CD14-positive monocyte (primary cell): ENCODE data around the gene SLC7A8. TPM values are rescaled to one million over a fixed set of nuclear protein-coding genes. Genes with fewer than 3 reads are reported as not detected.

ENCODE experiments used
- DNase-seq, 3 donors: peaks; one replicate each; pipeline ENCODE4 v3.0.0-alpha.2; 2011 to 2022
- H2AFZ ChIP-seq: 2 replicates; pipeline ENCODE4 v1.6.0; 2012; ENCODE audit warnings: mild to moderate bottlenecking, low read depth, low read length, inconsistent platforms; ENCODE audit not compliant: insufficient read depth, poor library complexity, severe bottlenecking
- H3K27ac ChIP-seq, 2 donors: 1 replicate in 1 of 2; 2 replicates in 1 of 2; pipeline ENCODE4 v1.5.1; 2012 to 2013; ENCODE audit warnings: low read length in 2 of 2, control low read depth in 1 of 2, inconsistent platforms in 1 of 2, low read depth in 1 of 2, mild to moderate bottlenecking in 1 of 2
- H3K27me3 ChIP-seq, 2 donors: one replicate each; pipeline versions ENCODE4 v1.6.0 to v1.6.1; 2011 to 2013; ENCODE audit warnings: low read length in 2 of 2; ENCODE audit not compliant: control insufficient read depth in 2 of 2, insufficient read depth in 2 of 2
- H3K36me3 ChIP-seq, 2 donors: replicated peaks in 1 of 2; 1 replicate in 1 of 2; 2 replicates in 1 of 2; pipeline versions ENCODE4 v1.5.1 to v1.6.1; 2012 to 2013; ENCODE audit warnings: low read length in 2 of 2, control low read depth in 1 of 2, inconsistent platforms in 1 of 2, mild to moderate bottlenecking in 1 of 2; ENCODE audit not compliant: insufficient read depth in 2 of 2, control insufficient read depth in 1 of 2
- H3K4me1 ChIP-seq, 2 donors: 1 replicate in 1 of 2; 2 replicates in 1 of 2; pipeline versions ENCODE4 v1.5.1 to v1.6.1; 2012 to 2013; ENCODE audit warnings: low read length in 2 of 2, control low read depth in 1 of 2, inconsistent platforms in 1 of 2, mild to moderate bottlenecking in 1 of 2, moderate library complexity in 1 of 2; ENCODE audit not compliant: insufficient read depth in 2 of 2, control insufficient read depth in 1 of 2
- H3K4me2 ChIP-seq: replicated peaks from 2 replicates; pipeline ENCODE3; 2012; ENCODE audit warnings: low read length, moderate library complexity, mild to moderate bottlenecking; ENCODE audit not compliant: poor library complexity, severe bottlenecking; ENCODE audit errors: extremely low read depth
- H3K4me3 ChIP-seq, 3 experiments: fragments of 200-600 bp in 1 of 3; sonication (generic) in 1 of 3; replicated peaks in 1 of 3; 1 replicate in 2 of 3; 2 replicates in 1 of 3; pipeline ENCODE4 v1.5.1; 2011 to 2013; ENCODE audit warnings: low read length in 3 of 3, mild to moderate bottlenecking in 3 of 3, control low read depth in 2 of 3, low read depth in 2 of 3, inconsistent platforms in 1 of 3, moderate library complexity in 1 of 3
- H3K79me2 ChIP-seq: 2 replicates; pipeline ENCODE4 v1.6.0; 2012; ENCODE audit warnings: mild to moderate bottlenecking, control low read depth, inconsistent platforms, low read length, moderate library complexity; ENCODE audit not compliant: insufficient read depth
- H3K9ac ChIP-seq: 2 replicates; pipeline ENCODE4 v1.6.0; 2017; ENCODE audit warnings: low read length, mild to moderate bottlenecking; ENCODE audit not compliant: insufficient read depth, poor library complexity, severe bottlenecking
- H3K9me3 ChIP-seq, 2 donors: replicated peaks in 1 of 2; 1 replicate in 1 of 2; 2 replicates in 1 of 2; pipeline versions ENCODE4 v1.5.1 to v1.6.1; 2012 to 2013; ENCODE audit warnings: low read length in 2 of 2, control low read depth in 1 of 2; ENCODE audit not compliant: control insufficient read depth in 1 of 2, insufficient read depth in 1 of 2
- H4K20me1 ChIP-seq: 2 replicates; pipeline ENCODE4 v1.6.0; 2012; ENCODE audit warnings: mild to moderate bottlenecking, low read length, control low read depth, moderate library complexity; ENCODE audit not compliant: insufficient read depth
- H3K27ac Mint-ChIP-seq, 7 donors: one replicate each; pipeline ENCODE4 v1.8.0; 2020; ENCODE audit warnings: mild to moderate bottlenecking in 7 of 7, mixed read lengths in 7 of 7, moderate library complexity in 6 of 7, inconsistent platforms in 2 of 7
- H3K27me3 Mint-ChIP-seq, 3 donors: one replicate each; pipeline ENCODE4 v1.8.0; 2021 to 2022; ENCODE audit warnings: low read depth in 3 of 3, mild to moderate bottlenecking in 3 of 3, mixed read lengths in 3 of 3, moderate library complexity in 3 of 3, inconsistent platforms in 1 of 3
- H3K36me3 Mint-ChIP-seq, 2 donors: one replicate each; pipeline ENCODE4 v1.8.0; 2020; ENCODE audit warnings: mixed read lengths in 2 of 2, inconsistent platforms in 1 of 2, mild to moderate bottlenecking in 1 of 2
- H3K4me1 Mint-ChIP-seq: one replicate; pipeline ENCODE4 v1.8.0; 2020; ENCODE audit warnings: mild to moderate bottlenecking, mixed read lengths
- H3K4me3 Mint-ChIP-seq, 2 donors: one replicate each; pipeline ENCODE4 v1.8.0; 2020; ENCODE audit warnings: mild to moderate bottlenecking in 2 of 2, mixed read lengths in 2 of 2, moderate library complexity in 1 of 2
- H3K9me3 Mint-ChIP-seq, 7 donors: one replicate each; pipeline ENCODE4 v1.8.0; 2020 to 2022; ENCODE audit warnings: mixed read lengths in 7 of 7, mild to moderate bottlenecking in 6 of 7, moderate library complexity in 6 of 7, inconsistent platforms in 2 of 7
- CTCF ChIP-seq: fragments of 200-600 bp; IDR thresholded peaks from one replicate; pipeline ENCODE4 v1.8.0; 2022; ENCODE audit warnings: antibody characterized with exemption, mild to moderate bottlenecking
- WGBS: methylation state at CpG from one replicate; pipeline ENCODE4 v1.1.5; 2013; ENCODE audit warnings: missing lambda C conversion rate; ENCODE audit not compliant: insufficient coverage; 5-methylcytosine and 5-hydroxymethylcytosine counted together
- intact Hi-C, 2 donors: fragments of 100-400 bp; cut with micrococcal nuclease; formaldehyde crosslinking; loops; one replicate each; pipeline versions ENCODE4 v1.15.0 to v1.15.1; 2023
- polyA plus RNA-seq, 3 donors: library from polyadenylated mRNA; depleted of rRNA in 1 of 3; unstranded in 2 of 3; stranded (reverse) in 1 of 3; fragments of 300-500 nt in 2 of 3; fragments of >200 nt in 1 of 3; fragmentation: Illumina TruSeq in 2 of 3; gene quantifications; 1 replicate in 2 of 3; 2 replicates in 1 of 3; pipeline ENCODE4 v1.2.3, GENCODE V29; 2012 to 2021

SLC7A8 gene
- polyA plus RNA-seq, 3 donors = 0.05 to 0.53 (median 0.25) TPM

DNA sequence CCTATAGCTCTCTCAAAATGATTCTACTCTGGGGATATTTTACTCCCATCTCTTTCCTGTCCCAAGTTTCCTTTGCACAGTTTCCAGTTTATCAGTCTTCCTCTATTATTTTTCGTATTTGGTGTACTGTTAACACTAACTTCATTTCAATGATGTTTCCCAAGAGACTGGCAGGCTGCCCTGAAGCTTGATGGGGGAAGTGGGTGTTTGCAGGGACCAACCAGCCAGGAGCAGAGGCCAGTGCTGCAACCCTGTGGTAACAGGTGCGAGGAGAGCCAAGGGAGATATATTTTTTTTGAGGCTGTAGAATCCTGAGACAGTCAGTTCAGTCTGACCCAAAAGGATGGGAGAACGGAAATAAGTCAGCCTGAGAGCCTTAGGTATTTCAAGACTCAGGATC lies 52.6 kb downstream of the SLC7A8 start:
- no peak for DNase-seq
- Histone ChIP-seq H4K20me1 (no peaks in the 10 kb centered on the region), H3K27ac (no peak overlapping the region), H3K36me3 (no peaks in the 10 kb centered on the region), H3K27me3 (no peaks in the 10 kb centered on the region), H2AFZ (no peak overlapping the region), H3K4me1 (peaks cover 20 to 36% of the 10 kb centered on the region in 2 donors), H3K79me2 (no peaks in the 10 kb centered on the region), H3K4me2 (no peak overlapping the region), H3K9ac (no peak overlapping the region), H3K9me3 (no peaks in the 10 kb centered on the region), H3K4me3 (no peak overlapping the region)
- H3K4me1 Mint-ChIP-seq = peaks cover 32% of the 10 kb centered on the region
- peaks cover 0 to 2% (median 0%) of the 10 kb centered on the region in 7 donors for H3K9me3 Mint-ChIP-seq
- H3K36me3 Mint-ChIP-seq = no peaks in the 10 kb centered on the region
- WGBS = 0% methylated on average over 1 of the region's 3 CpGs
- no peak overlapping the region for H3K4me3 Mint-ChIP-seq
- TF ChIP-seq CTCF = no peak
- intact Hi-C loops = no loop called here
- H3K27me3 Mint-ChIP-seq = peaks cover 0 to 2% (median 1%) of the 10 kb centered on the region in 3 donors
- peak overlapping the region in 1 of 7 donors; percentile 33 for H3K27ac Mint-ChIP-seq

DNA sequence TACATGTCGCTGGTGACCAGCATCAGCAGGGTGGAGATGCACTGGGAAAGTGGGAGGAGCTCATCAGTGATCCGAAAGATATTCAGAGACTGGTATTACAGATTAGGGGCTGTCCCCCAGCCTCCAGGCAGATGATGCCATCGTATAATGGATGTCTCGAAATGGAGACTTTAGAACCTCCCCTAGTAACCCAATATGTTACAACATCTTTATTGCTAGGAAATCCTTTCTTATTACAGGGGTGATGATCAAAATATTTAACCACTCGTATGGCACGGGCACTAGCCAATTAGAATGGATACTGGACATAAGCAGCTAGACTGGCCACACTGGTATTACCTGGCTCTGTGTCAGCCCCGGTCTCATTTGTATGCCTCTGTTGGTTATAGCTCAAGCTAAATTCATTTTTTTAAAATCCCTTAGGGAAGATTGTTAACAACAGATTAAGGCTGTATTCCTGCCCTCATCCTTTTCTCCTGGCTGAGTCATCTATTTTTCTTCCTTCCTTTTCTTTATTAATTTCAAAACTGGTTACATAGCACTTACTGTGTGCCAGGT lies 53.6 kb downstream of the SLC7A8 start:
- no peak overlapping the region for H3K4me3 Mint-ChIP-seq
- H3K27me3 Mint-ChIP-seq = peaks cover 0 to 2% (median 1%) of the 10 kb centered on the region in 3 donors
- Histone ChIP-seq H3K4me2 (no peak overlapping the region), H3K79me2 (no peaks in the 10 kb centered on the region), H3K27me3 (no peaks in the 10 kb centered on the region), H3K4me1 (peaks cover 20 to 36% of the 10 kb centered on the region in 2 donors), H3K36me3 (no peaks in the 10 kb centered on the region), H3K9me3 (no peaks in the 10 kb centered on the region), H3K4me3 (no peak overlapping the region), H3K27ac (no peak overlapping the region), H4K20me1 (no peaks in the 10 kb centered on the region), H3K9ac (no peak overlapping the region), H2AFZ (no peak overlapping the region)
- WGBS = 96% methylated on average over 4 of the region's 7 CpGs
- no peak overlapping the region for H3K27ac Mint-ChIP-seq
- no peak for DNase-seq
- H3K9me3 Mint-ChIP-seq = peaks cover 0 to 2% (median 0%) of the 10 kb centered on the region in 7 donors
- no peaks in the 10 kb centered on the region for H3K36me3 Mint-ChIP-seq
- TF ChIP-seq CTCF = no peak
- peaks cover 34% of the 10 kb centered on the region for H3K4me1 Mint-ChIP-seq
- intact Hi-C loops = no loop called here
